ENCODE measurements around the gene COBL. TPM values are rescaled to one million over a fixed set of nuclear protein-coding genes. Genes with fewer than 3 reads are reported as not detected.

Gene COBL
- total RNA-seq, 1 experiment from 2014 or later = 0.39 TPM

DNA sequence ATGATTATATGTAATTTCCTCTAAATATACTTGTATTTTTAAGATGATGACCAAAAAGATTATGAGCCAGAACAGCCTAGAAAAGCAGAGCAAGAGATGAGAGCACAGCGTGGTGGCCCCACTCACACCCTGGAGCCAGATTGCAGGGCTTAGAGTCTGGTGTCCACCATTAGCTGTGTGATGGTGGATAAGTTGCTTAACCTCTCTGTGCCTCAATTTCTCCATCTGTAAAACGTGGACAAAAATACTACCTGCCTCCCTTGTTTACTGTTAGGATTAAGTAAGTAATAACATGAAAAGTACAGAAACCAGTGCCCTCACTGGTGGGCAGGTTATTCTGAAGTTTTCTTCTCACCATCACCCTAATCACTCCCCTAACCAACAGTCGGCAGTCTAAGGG lies 212.3 kb downstream of the COBL start:
- TF ChIP-seq SIN3A (IDR thresholded peaks at IDR 0.05; ENCODE audit: borderline replicate concordance, insufficient read depth, low read depth, low read length) (no peak), TCF7L2 (IDR thresholded peaks at IDR 0.05; ENCODE audit: low read depth, low read length) (no peak), POLR2AphosphoS5 (IDR thresholded peaks at IDR 0.05; ENCODE audit: low read depth, low read length) (no peak)
- TF ChIP-seq, protein P1, sequence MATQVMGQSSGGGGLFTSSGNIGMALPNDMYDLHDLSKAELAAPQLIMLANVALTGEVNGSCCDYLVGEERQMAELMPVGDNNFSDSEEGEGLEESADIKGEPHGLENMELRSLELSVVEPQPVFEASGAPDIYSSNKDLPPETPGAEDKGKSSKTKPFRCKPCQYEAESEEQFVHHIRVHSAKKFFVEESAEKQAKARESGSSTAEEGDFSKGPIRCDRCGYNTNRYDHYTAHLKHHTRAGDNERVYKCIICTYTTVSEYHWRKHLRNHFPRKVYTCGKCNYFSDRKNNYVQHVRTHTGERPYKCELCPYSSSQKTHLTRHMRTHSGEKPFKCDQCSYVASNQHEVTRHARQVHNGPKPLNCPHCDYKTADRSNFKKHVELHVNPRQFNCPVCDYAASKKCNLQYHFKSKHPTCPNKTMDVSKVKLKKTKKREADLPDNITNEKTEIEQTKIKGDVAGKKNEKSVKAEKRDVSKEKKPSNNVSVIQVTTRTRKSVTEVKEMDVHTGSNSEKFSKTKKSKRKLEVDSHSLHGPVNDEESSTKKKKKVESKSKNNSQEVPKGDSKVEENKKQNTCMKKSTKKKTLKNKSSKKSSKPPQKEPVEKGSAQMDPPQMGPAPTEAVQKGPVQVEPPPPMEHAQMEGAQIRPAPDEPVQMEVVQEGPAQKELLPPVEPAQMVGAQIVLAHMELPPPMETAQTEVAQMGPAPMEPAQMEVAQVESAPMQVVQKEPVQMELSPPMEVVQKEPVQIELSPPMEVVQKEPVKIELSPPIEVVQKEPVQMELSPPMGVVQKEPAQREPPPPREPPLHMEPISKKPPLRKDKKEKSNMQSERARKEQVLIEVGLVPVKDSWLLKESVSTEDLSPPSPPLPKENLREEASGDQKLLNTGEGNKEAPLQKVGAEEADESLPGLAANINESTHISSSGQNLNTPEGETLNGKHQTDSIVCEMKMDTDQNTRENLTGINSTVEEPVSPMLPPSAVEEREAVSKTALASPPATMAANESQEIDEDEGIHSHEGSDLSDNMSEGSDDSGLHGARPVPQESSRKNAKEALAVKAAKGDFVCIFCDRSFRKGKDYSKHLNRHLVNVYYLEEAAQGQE (IDR thresholded peaks at IDR 0.05; ENCODE audit: insufficient read depth in 1 of 2, low read depth in 2 of 2, low read length in 1 of 2) = no peak
- TF ChIP-seq, protein P2, sequence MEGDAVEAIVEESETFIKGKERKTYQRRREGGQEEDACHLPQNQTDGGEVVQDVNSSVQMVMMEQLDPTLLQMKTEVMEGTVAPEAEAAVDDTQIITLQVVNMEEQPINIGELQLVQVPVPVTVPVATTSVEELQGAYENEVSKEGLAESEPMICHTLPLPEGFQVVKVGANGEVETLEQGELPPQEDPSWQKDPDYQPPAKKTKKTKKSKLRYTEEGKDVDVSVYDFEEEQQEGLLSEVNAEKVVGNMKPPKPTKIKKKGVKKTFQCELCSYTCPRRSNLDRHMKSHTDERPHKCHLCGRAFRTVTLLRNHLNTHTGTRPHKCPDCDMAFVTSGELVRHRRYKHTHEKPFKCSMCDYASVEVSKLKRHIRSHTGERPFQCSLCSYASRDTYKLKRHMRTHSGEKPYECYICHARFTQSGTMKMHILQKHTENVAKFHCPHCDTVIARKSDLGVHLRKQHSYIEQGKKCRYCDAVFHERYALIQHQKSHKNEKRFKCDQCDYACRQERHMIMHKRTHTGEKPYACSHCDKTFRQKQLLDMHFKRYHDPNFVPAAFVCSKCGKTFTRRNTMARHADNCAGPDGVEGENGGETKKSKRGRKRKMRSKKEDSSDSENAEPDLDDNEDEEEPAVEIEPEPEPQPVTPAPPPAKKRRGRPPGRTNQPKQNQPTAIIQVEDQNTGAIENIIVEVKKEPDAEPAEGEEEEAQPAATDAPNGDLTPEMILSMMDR (IDR thresholded peaks at IDR 0.05) = no peak
- intact Hi-C loops (cut with micrococcal nuclease; ENCODE audit: unreplicated experiment) (no loop called here), in situ Hi-C loops (cut with HindIII; ENCODE audit: low pct_unique_long_range_greater_than_20kb, low sequenced_read_pairs) (no loop called here)
- ATAC-seq = no peak
- no peak overlapping the region for H3K4me3 ChIP-seq (ENCODE audit: low read depth in 2 of 2, low read length in 2 of 2)
- DNase-seq (ENCODE audit: low read depth, low spot score) = no peak
- H3K9me3 ChIP-seq (ENCODE audit: control insufficient read depth, insufficient read depth, low read depth, low read length) = no peaks in the 10 kb centered on the region
- no peak overlapping the region for H3K27ac ChIP-seq (ENCODE audit: low read length)
- no TSS peak for BruUV-seq (replicated peaks)
- no peaks in the 10 kb centered on the region for H3K4me1 ChIP-seq (ENCODE audit: control insufficient read depth, insufficient read depth, low read length)
- H3K27me3 ChIP-seq (ENCODE audit: control insufficient read depth, insufficient read depth, low read length) = peaks cover 5% of the 10 kb centered on the region
- CTCF ChIA-PET = no interaction called here
- H3K36me3 ChIP-seq (ENCODE audit: control insufficient read depth, insufficient read depth, low read length) = no peaks in the 10 kb centered on the region
- POLR2A ChIA-PET = no interaction called here

DNA sequence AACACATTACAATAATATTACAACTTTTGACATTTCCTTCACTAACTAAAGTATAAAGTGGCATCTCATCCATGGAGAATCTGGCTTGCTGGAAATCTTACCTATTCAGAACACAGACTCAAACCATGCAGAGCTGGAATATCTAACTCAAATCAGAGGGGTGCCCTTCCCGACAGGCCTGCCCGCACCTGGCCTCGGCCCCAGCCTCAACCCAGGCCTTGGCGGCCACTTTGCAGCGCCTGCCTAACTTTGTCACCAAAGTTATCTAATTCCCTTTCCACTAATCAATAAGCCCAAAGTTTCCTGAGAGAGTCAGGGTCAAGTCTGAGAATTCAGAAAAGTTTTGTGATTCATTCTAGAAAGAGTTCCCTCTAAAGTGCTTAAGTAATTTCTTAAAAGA lies 212.9 kb downstream of the COBL start:
- intact Hi-C loops (cut with micrococcal nuclease; ENCODE audit: unreplicated experiment) (no loop called here), in situ Hi-C loops (cut with HindIII; ENCODE audit: low pct_unique_long_range_greater_than_20kb, low sequenced_read_pairs) (no loop called here)
- POLR2A ChIA-PET = no interaction called here
- BruUV-seq (replicated peaks) = no TSS peak
- no peak for ATAC-seq
- peaks cover 5% of the 10 kb centered on the region for H3K27me3 ChIP-seq (ENCODE audit: control insufficient read depth, insufficient read depth, low read length)
- CTCF ChIA-PET = no interaction called here
- TF ChIP-seq POLR2AphosphoS5 (IDR thresholded peaks at IDR 0.05; ENCODE audit: low read depth, low read length) (no peak), TCF7L2 (IDR thresholded peaks at IDR 0.05; ENCODE audit: low read depth, low read length) (no peak), SIN3A (IDR thresholded peaks at IDR 0.05; ENCODE audit: borderline replicate concordance, insufficient read depth, low read depth, low read length) (no peak)
- TF ChIP-seq, protein P2 (IDR thresholded peaks at IDR 0.05) = no peak
- TF ChIP-seq, protein P1 (IDR thresholded peaks at IDR 0.05; ENCODE audit: insufficient read depth in 1 of 2, low read depth in 2 of 2, low read length in 1 of 2) = no peak
- no peak overlapping the region for H3K27ac ChIP-seq (ENCODE audit: low read length)
- H3K4me1 ChIP-seq (ENCODE audit: control insufficient read depth, insufficient read depth, low read length) = no peaks in the 10 kb centered on the region
- DNase-seq (ENCODE audit: low read depth, low spot score) = no peak
- H3K4me3 ChIP-seq (ENCODE audit: low read depth in 2 of 2, low read length in 2 of 2) = no peak overlapping the region
- H3K9me3 ChIP-seq (ENCODE audit: control insufficient read depth, insufficient read depth, low read depth, low read length) = no peaks in the 10 kb centered on the region
- H3K36me3 ChIP-seq (ENCODE audit: control insufficient read depth, insufficient read depth, low read length) = no peaks in the 10 kb centered on the region
